Ishikawa (cell line): ENCODE results near the gene DNAAF8.

ENCODE experiments used
- CEBPB ChIP-seq: IDR thresholded peaks from 2 replicates; pipeline ENCODE4 v1.6.1; 2012
- CREB1 ChIP-seq: IDR thresholded peaks from 2 replicates; pipeline ENCODE4 v1.6.1; 2012; ENCODE audit warnings: low read depth
- EGR1 ChIP-seq: IDR thresholded peaks from 2 replicates; pipeline ENCODE4 v1.6.1; 2012
- EP300 ChIP-seq: IDR thresholded peaks from 2 replicates; pipeline ENCODE4 v1.6.1; 2012; ENCODE audit warnings: borderline replicate concordance
- FOXM1 ChIP-seq: IDR thresholded peaks from 2 replicates; pipeline ENCODE4 v1.6.1; 2012; ENCODE audit warnings: low read depth, borderline replicate concordance
- MAX ChIP-seq: IDR thresholded peaks from 2 replicates; pipeline ENCODE4 v1.6.1; 2012
- NFIC ChIP-seq: IDR thresholded peaks from 2 replicates; pipeline ENCODE4 v1.6.1; 2012
- RAD21 ChIP-seq: IDR thresholded peaks from 2 replicates; pipeline ENCODE4 v1.6.1; 2012; ENCODE audit warnings: low read depth
- REST ChIP-seq: IDR thresholded peaks from 2 replicates; pipeline ENCODE4 v1.6.1; 2012; ENCODE audit warnings: low read depth, mild to moderate bottlenecking
- TAF1 ChIP-seq: IDR thresholded peaks from 2 replicates; pipeline ENCODE4 v1.6.1; 2012; ENCODE audit warnings: low read depth, mild to moderate bottlenecking
- TCF12 ChIP-seq: IDR thresholded peaks from 2 replicates; pipeline ENCODE4 v1.6.1; 2012; ENCODE audit warnings: low read depth
- TEAD4 ChIP-seq: IDR thresholded peaks from 2 replicates; pipeline ENCODE4 v1.6.1; 2012
- USF1 ChIP-seq: IDR thresholded peaks from 2 replicates; pipeline ENCODE4 v1.6.1; 2012
- YY1 ChIP-seq: IDR thresholded peaks from 2 replicates; pipeline ENCODE4 v1.6.1; 2012; ENCODE audit warnings: low read depth
- ZBTB7A ChIP-seq: IDR thresholded peaks from 2 replicates; pipeline ENCODE4 v1.6.1; 2012; ENCODE audit warnings: low read depth

Gene DNAAF8

GRCh38 chr16:4713663-4714501 is 20.5 kb upstream of the DNAAF8 start:
- no peak for TF ChIP-seq ZBTB7A
- no peak for TF ChIP-seq TAF1
- TF ChIP-seq MAX = no peak
- TF ChIP-seq EGR1 = no peak
- no peak for TF ChIP-seq YY1
- TF ChIP-seq NFIC = no peak
- no peak for TF ChIP-seq CREB1
- TF ChIP-seq TCF12 = no peak
- TF ChIP-seq EP300 = no peak
- no peak for TF ChIP-seq RAD21
- no peak for TF ChIP-seq TEAD4

- TF ChIP-seq FOXM1 (no peak), NFIC (no peak), USF1 (no peak), MAX (no peak)
Measured at GRCh38 chr16:4714996-4715395, 19.3 kb upstream of the DNAAF8 start.

- TF ChIP-seq TAF1 (no peak), FOXM1 (no peak), NFIC (no peak), REST (no peak), CREB1 (no peak), YY1 (no peak), USF1 (no peak), RAD21 (no peak), CEBPB (no peak), TEAD4 (no peak), EP300 (no peak), ZBTB7A (no peak)
Measured at GRCh38 chr16:4718466-4718865, 15.9 kb upstream of the DNAAF8 start.

- no peak for TF ChIP-seq NFIC
- no peak for TF ChIP-seq FOXM1
- no peak for TF ChIP-seq TEAD4
- TF ChIP-seq ZBTB7A = no peak
- no peak for TF ChIP-seq REST
- no peak for TF ChIP-seq CREB1
- no peak for TF ChIP-seq CEBPB
- no peak for TF ChIP-seq MAX
- no peak for TF ChIP-seq RAD21
- TF ChIP-seq TAF1 = no peak
- no peak for TF ChIP-seq TCF12
- no peak for TF ChIP-seq USF1
- TF ChIP-seq YY1 = no peak
Measured at GRCh38 chr16:4723071-4723767, 11.1 kb upstream of the DNAAF8 start.

GRCh38 chr16:4724661-4725270 is 9.6 kb upstream of the DNAAF8 start:
- no peak for TF ChIP-seq CEBPB
- TF ChIP-seq TCF12 = no peak
- no peak for TF ChIP-seq MAX
- no peak for TF ChIP-seq YY1
- TF ChIP-seq USF1 = no peak
- no peak for TF ChIP-seq NFIC
- no peak for TF ChIP-seq EP300
- TF ChIP-seq RAD21 = no peak
- no peak for TF ChIP-seq TAF1
- no peak for TF ChIP-seq FOXM1
- no peak for TF ChIP-seq ZBTB7A
- no peak for TF ChIP-seq REST
- no peak for TF ChIP-seq EGR1
- no peak for TF ChIP-seq TEAD4
- no peak for TF ChIP-seq CREB1
